ENCODE measurements around the gene TMEM207. TPM values are rescaled to one million over a fixed set of nuclear protein-coding genes. Genes with fewer than 3 reads are reported as not detected.
"Not testable (repeated sequence)": the region's sequence is repeated elsewhere in the genome, so short reads cannot be mapped to it uniquely, and the experiment has no call there.

TMEM207 gene
- total and polyA plus RNA-seq, 3 experiments from 2014 or later = not detected

GRCh38 chr3:190492966-190493365, 43.3 kb upstream of the TMEM207 start:
- no peaks in the 10 kb centered on the region for H3K36me3 ChIP-seq (ENCODE audit: insufficient read depth, low read length)
- ChIA-PET POLR2A (no interaction called here), CTCF (no interaction called here)
- no peak overlapping the region for H3K27ac ChIP-seq (ENCODE audit: low read depth, low read length)
- no peak for DNase-seq
- H3K4me1 ChIP-seq (ENCODE audit: insufficient read depth, low read length) = no peaks in the 10 kb centered on the region
- H3K4me3 Mint-ChIP-seq = no peak overlapping the region
- no peak overlapping the region for H3K4me3 ChIP-seq (ENCODE audit: low read length)
- H3K4me1 Mint-ChIP-seq = no peaks in the 10 kb centered on the region
- H3K27ac Mint-ChIP-seq = no peak overlapping the region
- peaks cover 4% of the 10 kb centered on the region for H3K27me3 ChIP-seq (ENCODE audit: insufficient read depth, low read length, poor library complexity, severe bottlenecking)
- no peaks in the 10 kb centered on the region for H3K9me3 Mint-ChIP-seq
- peaks cover 0 to 1% (median 0%) of the 10 kb centered on the region in 3 donors for H3K36me3 Mint-ChIP-seq
- H3K27me3 Mint-ChIP-seq = peaks cover 14 to 68% of the 10 kb centered on the region in 2 donors
- no peaks in the 10 kb centered on the region for H3K9me3 ChIP-seq (ENCODE audit: low read length)

- ChIA-PET POLR2A (no interaction called here), CTCF (no interaction called here)
- no peak for DNase-seq
- H3K36me3 ChIP-seq (ENCODE audit: insufficient read depth, low read length) = no peaks in the 10 kb centered on the region
- H3K27me3 ChIP-seq (ENCODE audit: insufficient read depth, low read length, poor library complexity, severe bottlenecking) = peaks cover 4% of the 10 kb centered on the region
- no peak overlapping the region for H3K27ac ChIP-seq (ENCODE audit: low read depth, low read length)
- no peaks in the 10 kb centered on the region for H3K4me1 ChIP-seq (ENCODE audit: insufficient read depth, low read length)
- H3K36me3 Mint-ChIP-seq = peaks cover 0 to 1% (median 0%) of the 10 kb centered on the region in 3 donors
- no peak overlapping the region for H3K27ac Mint-ChIP-seq
- H3K27me3 Mint-ChIP-seq = peaks cover 14 to 66% of the 10 kb centered on the region in 2 donors
- no peak overlapping the region for H3K4me3 Mint-ChIP-seq
- H3K4me3 ChIP-seq (ENCODE audit: low read length) = no peak overlapping the region
- no peaks in the 10 kb centered on the region for H3K9me3 Mint-ChIP-seq
- H3K9me3 ChIP-seq (ENCODE audit: low read length) = no peaks in the 10 kb centered on the region
- no peaks in the 10 kb centered on the region for H3K4me1 Mint-ChIP-seq
Measured at GRCh38 chr3:190492129-190492528, 42.4 kb upstream of the TMEM207 start.

GRCh38 chr3:190491533-190492054, 41.9 kb upstream of the TMEM207 start:
- Histone ChIP-seq H3K4me1 (ENCODE audit: insufficient read depth, low read length) (no peaks in the 10 kb centered on the region), H3K9me3 (ENCODE audit: low read length) (no peaks in the 10 kb centered on the region), H3K27ac (ENCODE audit: low read depth, low read length) (no peak overlapping the region), H3K27me3 (ENCODE audit: insufficient read depth, low read length, poor library complexity, severe bottlenecking) (peaks cover 4% of the 10 kb centered on the region), H3K36me3 (ENCODE audit: insufficient read depth, low read length) (no peaks in the 10 kb centered on the region), H3K4me3 (ENCODE audit: low read length) (no peak overlapping the region)
- H3K9me3 Mint-ChIP-seq = no peaks in the 10 kb centered on the region
- H3K4me3 Mint-ChIP-seq = no peak overlapping the region
- ChIA-PET CTCF (no interaction called here), POLR2A (no interaction called here)
- peaks cover 0 to 1% (median 0%) of the 10 kb centered on the region in 3 donors for H3K36me3 Mint-ChIP-seq
- no peak for DNase-seq
- no peak overlapping the region for H3K27ac Mint-ChIP-seq
- H3K4me1 Mint-ChIP-seq = no peaks in the 10 kb centered on the region
- peaks cover 13 to 62% of the 10 kb centered on the region in 2 donors for H3K27me3 Mint-ChIP-seq

GRCh38 chr3:190486908-190487607, 37.4 kb upstream of the TMEM207 start:
- H3K36me3 ChIP-seq (ENCODE audit: insufficient read depth, low read length) = no peaks in the 10 kb centered on the region
- H3K9me3 ChIP-seq (ENCODE audit: low read length) = no peaks in the 10 kb centered on the region
- Mint-ChIP-seq H3K27me3 (peaks cover 6 to 39% of the 10 kb centered on the region in 2 donors), H3K4me3 (no peak overlapping the region), H3K36me3 (no peaks in the 10 kb centered on the region), H3K9me3 (no peaks in the 10 kb centered on the region), H3K27ac (no peak overlapping the region), H3K4me1 (peaks cover 2 to 5% (median 5%) of the 10 kb centered on the region in 3 donors)
- no peak overlapping the region for H3K27ac ChIP-seq (ENCODE audit: low read depth, low read length)
- peaks cover 4% of the 10 kb centered on the region for H3K27me3 ChIP-seq (ENCODE audit: insufficient read depth, low read length, poor library complexity, severe bottlenecking)
- CTCF ChIA-PET = no interaction called here
- no peak for DNase-seq
- no peaks in the 10 kb centered on the region for H3K4me1 ChIP-seq (ENCODE audit: insufficient read depth, low read length)
- H3K4me3 ChIP-seq (ENCODE audit: low read length) = no peak overlapping the region
- POLR2A ChIA-PET = no interaction called here

DNA sequence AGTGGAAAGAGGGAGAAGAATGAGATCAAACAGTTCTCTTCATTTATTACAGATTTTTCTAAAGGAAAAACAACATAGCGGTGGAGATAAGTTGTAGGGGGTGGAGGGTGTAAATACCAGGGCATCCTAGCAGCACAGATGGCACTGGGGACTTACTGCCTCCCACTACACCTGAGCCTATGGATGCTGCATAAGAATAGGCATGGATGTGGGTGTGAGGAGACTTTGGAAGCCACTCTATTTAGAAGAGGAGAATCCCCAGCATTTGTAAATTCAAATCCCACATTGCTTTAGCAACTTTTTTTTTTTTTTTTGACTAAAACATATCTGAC, 36.8 kb upstream of the TMEM207 start:
- no peaks in the 10 kb centered on the region for H3K9me3 Mint-ChIP-seq
- H3K27me3 Mint-ChIP-seq = peaks cover 6 to 39% of the 10 kb centered on the region in 2 donors
- CTCF ChIA-PET = no interaction called here
- Histone ChIP-seq H3K4me1 (ENCODE audit: insufficient read depth, low read length) (no peaks in the 10 kb centered on the region), H3K27me3 (ENCODE audit: insufficient read depth, low read length, poor library complexity, severe bottlenecking) (peaks cover 4% of the 10 kb centered on the region), H3K27ac (ENCODE audit: low read depth, low read length) (no peak overlapping the region), H3K4me3 (ENCODE audit: low read length) (no peak overlapping the region), H3K36me3 (ENCODE audit: insufficient read depth, low read length) (no peaks in the 10 kb centered on the region), H3K9me3 (ENCODE audit: low read length) (no peaks in the 10 kb centered on the region)
- H3K4me3 Mint-ChIP-seq = no peak overlapping the region
- H3K36me3 Mint-ChIP-seq = no peaks in the 10 kb centered on the region
- POLR2A ChIA-PET = no interaction called here
- H3K4me1 Mint-ChIP-seq = peaks cover 2 to 5% (median 5%) of the 10 kb centered on the region in 3 donors
- H3K27ac Mint-ChIP-seq = no peak overlapping the region
- no peak for DNase-seq

DNA sequence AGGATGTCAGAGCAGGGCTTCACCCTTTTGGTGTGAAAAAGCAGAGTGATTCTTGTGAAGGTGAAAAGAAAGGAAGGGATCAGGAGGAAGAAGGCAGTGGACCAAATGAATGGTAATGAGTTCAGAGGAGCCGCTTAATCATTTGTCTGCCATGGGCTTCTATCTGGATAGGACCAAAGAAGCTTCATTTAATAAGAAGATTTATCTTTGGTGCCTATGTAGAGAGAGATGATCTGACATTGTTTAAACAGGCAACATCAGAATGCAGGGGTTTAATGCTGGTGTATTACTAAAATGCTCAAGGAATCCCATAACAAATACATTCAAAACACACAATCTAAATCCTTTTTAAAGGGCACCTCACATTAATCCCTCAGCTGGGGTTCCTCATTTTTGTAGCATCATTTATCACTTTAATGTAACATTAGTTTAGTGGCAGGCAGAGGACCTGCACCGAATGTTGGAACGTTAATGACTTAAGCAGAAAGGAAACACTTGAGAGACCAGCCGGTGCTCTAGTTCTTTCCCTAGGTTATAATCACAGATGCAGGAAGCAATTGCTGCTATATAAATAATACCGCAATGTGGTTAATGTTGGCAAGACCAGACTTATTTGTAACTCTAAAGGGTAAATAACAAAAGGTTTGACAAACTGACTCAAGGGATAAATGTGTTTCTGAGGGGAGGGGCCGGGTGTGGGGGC, 36.3 kb upstream of the TMEM207 start:
- Mint-ChIP-seq H3K9me3 (no peaks in the 10 kb centered on the region), H3K27me3 (peaks cover 5 to 34% of the 10 kb centered on the region in 2 donors), H3K36me3 (no peaks in the 10 kb centered on the region), H3K27ac (no peak overlapping the region), H3K4me1 (peaks cover 2 to 5% (median 5%) of the 10 kb centered on the region in 3 donors), H3K4me3 (no peak overlapping the region)
- H3K27me3 ChIP-seq (ENCODE audit: insufficient read depth, low read length, poor library complexity, severe bottlenecking) = peaks cover 4% of the 10 kb centered on the region
- H3K9me3 ChIP-seq (ENCODE audit: low read length) = no peaks in the 10 kb centered on the region
- ChIA-PET POLR2A (no interaction called here), CTCF (no interaction called here)
- H3K27ac ChIP-seq (ENCODE audit: low read depth, low read length) = no peak overlapping the region
- no peaks in the 10 kb centered on the region for H3K36me3 ChIP-seq (ENCODE audit: insufficient read depth, low read length)
- DNase-seq = no peak
- no peak overlapping the region for H3K4me3 ChIP-seq (ENCODE audit: low read length)
- H3K4me1 ChIP-seq (ENCODE audit: insufficient read depth, low read length) = no peaks in the 10 kb centered on the region

DNA sequence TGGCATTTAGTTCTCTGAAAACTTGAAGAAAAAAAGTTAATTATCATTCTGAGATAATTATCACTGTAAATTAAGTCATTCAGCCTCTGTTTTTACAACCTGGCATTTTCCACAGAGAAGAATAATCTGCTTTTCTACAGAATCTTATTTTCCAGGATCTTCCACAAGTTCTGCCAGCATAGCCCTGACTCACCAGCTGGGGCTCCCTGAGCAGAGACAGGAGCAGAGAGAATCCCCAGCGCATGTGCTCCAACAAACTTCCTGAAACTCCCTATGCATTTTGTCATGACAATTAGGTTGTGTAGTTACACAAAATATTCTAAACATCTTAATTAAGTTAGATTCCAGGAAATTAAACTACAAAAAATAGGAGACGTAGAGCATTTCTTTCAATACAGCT, 32.1 kb upstream of the TMEM207 start:
- no peak overlapping the region for H3K27ac ChIP-seq (ENCODE audit: low read depth, low read length)
- Mint-ChIP-seq H3K9me3 (no peaks in the 10 kb centered on the region), H3K27me3 (peaks cover 0 to 3% of the 10 kb centered on the region in 2 donors), H3K36me3 (peaks cover 0 to 2% (median 0%) of the 10 kb centered on the region in 3 donors), H3K27ac (no peak overlapping the region), H3K4me1 (peaks cover 2 to 5% (median 5%) of the 10 kb centered on the region in 3 donors), H3K4me3 (no peak overlapping the region)
- H3K4me1 ChIP-seq (ENCODE audit: insufficient read depth, low read length) = no peaks in the 10 kb centered on the region
- H3K9me3 ChIP-seq (ENCODE audit: low read length) = no peaks in the 10 kb centered on the region
- no peaks in the 10 kb centered on the region for H3K27me3 ChIP-seq (ENCODE audit: insufficient read depth, low read length, poor library complexity, severe bottlenecking)
- no peak overlapping the region for H3K4me3 ChIP-seq (ENCODE audit: low read length)
- DNase-seq = no peak
- ChIA-PET POLR2A (no interaction called here), CTCF (no interaction called here)
- H3K36me3 ChIP-seq (ENCODE audit: insufficient read depth, low read length) = no peaks in the 10 kb centered on the region

- POLR2A ChIA-PET, H3K4me1 Mint-ChIP-seq: not testable (repeated sequence)
- peaks cover 10 to 22% (median 17%) of the 10 kb centered on the region in 5 donors for H3K9me3 Mint-ChIP-seq
Measured at GRCh38 chr3:190473261-190473660, 23.6 kb upstream of the TMEM207 start.

More at GRCh38 chr3:190473261-190473660, 23.6 kb upstream of the TMEM207 start:
- peak in 1 of 5 donors; percentile 44 for DNase-seq
- H3K9me3 ChIP-seq (ENCODE audit: low read length); H3K27ac Mint-ChIP-seq; CTCF ChIA-PET; H3K4me3 ChIP-seq (ENCODE audit: low read length); H3K4me3 Mint-ChIP-seq; H3K27me3 ChIP-seq (ENCODE audit: insufficient read depth, low read length, poor library complexity, severe bottlenecking); H3K36me3 Mint-ChIP-seq; H3K4me1 ChIP-seq (ENCODE audit: insufficient read depth, low read length); H3K27ac ChIP-seq (ENCODE audit: low read depth, low read length); H3K36me3 ChIP-seq (ENCODE audit: insufficient read depth, low read length): not testable (repeated sequence)
- peaks cover 3 to 20% of the 10 kb centered on the region in 2 donors for H3K27me3 Mint-ChIP-seq
